ENCODE measurements around the gene PDXDC1. TPM values are rescaled to one million over a fixed set of nuclear protein-coding genes. Genes with fewer than 3 reads are reported as not detected.
A peak's percentile ranks its signal among the peaks of the same experiment; 100 is the strongest.
"Not testable (repeated sequence)": the region's sequence is repeated elsewhere in the genome, so short reads cannot be mapped to it uniquely, and the experiment has no call there.

PDXDC1 gene
- total RNA-seq, 1 donor from 2014 or later: 58.5 TPM

GRCh38 chr16:14963281-14964173 is 11.3 kb upstream of the PDXDC1 start:
- peak in 1 of 2 donors; percentile 55 for DNase-seq (ENCODE audit: low spot score in 2 of 2)
- no peaks in the 10 kb centered on the region for H3K36me3 ChIP-seq
- no peaks in the 10 kb centered on the region for H3K27me3 ChIP-seq
- intact Hi-C loops (cut with DNase I): no loop called here
- no peaks in the 10 kb centered on the region for H3K4me1 ChIP-seq
- no peak overlapping the region for H3K4me3 ChIP-seq
- peaks cover 0 to 7% of the 10 kb centered on the region in 2 donors for H3K9me3 ChIP-seq
- H3K27ac ChIP-seq: no peak overlapping the region
- TF ChIP-seq CTCF (IDR thresholded peaks at IDR 0.05): no peak

GRCh38 chr16:14965328-14965727 is 9.5 kb upstream of the PDXDC1 start:
- peak in 1 of 2 donors; percentile 46 for DNase-seq (ENCODE audit: low spot score in 2 of 2)
- Histone ChIP-seq H3K27me3 (no peaks in the 10 kb centered on the region), H3K27ac (no peak overlapping the region), H3K4me1 (no peaks in the 10 kb centered on the region), H3K36me3 (no peaks in the 10 kb centered on the region), H3K4me3 (no peak overlapping the region), H3K9me3 (peaks cover 0 to 7% of the 10 kb centered on the region in 2 donors)
- intact Hi-C loops (cut with DNase I): no loop called here
- TF ChIP-seq CTCF (IDR thresholded peaks at IDR 0.05): no peak

- H3K9me3 ChIP-seq; H3K27me3 ChIP-seq; H3K4me3 ChIP-seq; H3K27ac ChIP-seq; H3K4me1 ChIP-seq; intact Hi-C loops (cut with DNase I); DNase-seq (ENCODE audit: low spot score in 2 of 2); H3K36me3 ChIP-seq: not testable (repeated sequence)
These were observed 5.0 kb upstream of the PDXDC1 start for GRCh38 chr16:14969795-14970194.

- H3K27me3 ChIP-seq; H3K27ac ChIP-seq; H3K36me3 ChIP-seq; intact Hi-C loops (cut with DNase I); DNase-seq (ENCODE audit: low spot score in 2 of 2); H3K4me3 ChIP-seq; H3K9me3 ChIP-seq; H3K4me1 ChIP-seq: not testable (repeated sequence)
These were observed 3.1 kb upstream of the PDXDC1 start for GRCh38 chr16:14971621-14972228.

- peak overlapping the region; percentile 95 for H3K27ac ChIP-seq
- H3K9me3 ChIP-seq; H3K27me3 ChIP-seq; H3K4me1 ChIP-seq; DNase-seq (ENCODE audit: low spot score in 2 of 2); intact Hi-C loops (cut with DNase I); H3K36me3 ChIP-seq: not testable (repeated sequence)
- peak overlapping the region; percentile 73 to 90 for H3K4me3 ChIP-seq
These were observed 972 bp upstream of the PDXDC1 start for GRCh38 chr16:14973785-14974322.

GRCh38 chr16:14974331-14974655 is 533 bp upstream of the PDXDC1 start:
- H3K36me3 ChIP-seq; DNase-seq (ENCODE audit: low spot score in 2 of 2); intact Hi-C loops (cut with DNase I); H3K4me1 ChIP-seq; H3K27me3 ChIP-seq; H3K9me3 ChIP-seq: not testable (repeated sequence)
- Histone ChIP-seq H3K4me3 (peak overlapping the region; percentile 73 to 90), H3K27ac (peak overlapping the region; percentile 95)

GRCh38 chr16:14975418-14976194 is 780 bp downstream of the PDXDC1 start:
- intact Hi-C loops (cut with DNase I); H3K27me3 ChIP-seq; H3K4me1 ChIP-seq; H3K9me3 ChIP-seq; H3K36me3 ChIP-seq: not testable (repeated sequence)
- peak in 1 of 2 donors; percentile 64 for DNase-seq (ENCODE audit: low spot score in 2 of 2)
- Histone ChIP-seq H3K4me3 (peak overlapping the region; percentile 73 to 90), H3K27ac (peak overlapping the region; percentile 95)

GRCh38 chr16:14976971-14977736 is 2.3 kb downstream of the PDXDC1 start:
- DNase-seq (ENCODE audit: low spot score in 2 of 2): peak in 1 of 2 donors; percentile 50
- H3K4me3 ChIP-seq; H3K4me1 ChIP-seq; H3K9me3 ChIP-seq; H3K27me3 ChIP-seq; H3K27ac ChIP-seq; H3K36me3 ChIP-seq; intact Hi-C loops (cut with DNase I): not testable (repeated sequence)

- H3K27me3 ChIP-seq; H3K27ac ChIP-seq; intact Hi-C loops (cut with DNase I); H3K36me3 ChIP-seq; DNase-seq (ENCODE audit: low spot score in 2 of 2); H3K4me1 ChIP-seq; H3K9me3 ChIP-seq; H3K4me3 ChIP-seq: not testable (repeated sequence)
These were observed 3.5 kb downstream of the PDXDC1 start for GRCh38 chr16:14978281-14978680.

- H3K9me3 ChIP-seq; H3K4me3 ChIP-seq; intact Hi-C loops (cut with DNase I); H3K36me3 ChIP-seq; DNase-seq (ENCODE audit: low spot score in 2 of 2); H3K27ac ChIP-seq; H3K4me1 ChIP-seq; H3K27me3 ChIP-seq: not testable (repeated sequence)
These were observed 4.1 kb downstream of the PDXDC1 start for GRCh38 chr16:14978908-14979307.

- H3K36me3 ChIP-seq: peaks cover 0 to 14% of the 10 kb centered on the region in 2 donors
- H3K27me3 ChIP-seq; DNase-seq (ENCODE audit: low spot score in 2 of 2); H3K4me3 ChIP-seq; H3K27ac ChIP-seq; H3K4me1 ChIP-seq; H3K9me3 ChIP-seq; intact Hi-C loops (cut with DNase I): not testable (repeated sequence)
These were observed 6.4 kb downstream of the PDXDC1 start for GRCh38 chr16:14981234-14981633.
